GM12878 (cell line): Measurements from ENCODE around the gene HMBS. TPM values are rescaled to one million over a fixed set of nuclear protein-coding genes. Genes with fewer than 3 reads are reported as not detected.

Source experiments
- BCL11A ChIP-seq: IDR thresholded peaks from 2 replicates; pipeline ENCODE4 v1.6.1; 2011; ENCODE audit warnings: low read depth, low read length
- CREM ChIP-seq: IDR thresholded peaks from 2 replicates; pipeline ENCODE4 v1.6.1; 2014; ENCODE audit warnings: antibody characterized with exemption, low read depth
- E2F8 ChIP-seq: fragments of 450-650 bp; IDR thresholded peaks from 2 replicates; pipeline ENCODE4 v1.6.1; 2018; ENCODE audit warnings: mild to moderate bottlenecking, low read depth, moderate library complexity; ENCODE audit not compliant: partially characterized antibody
- KLF5 ChIP-seq: fragments of 450-650 bp; IDR thresholded peaks from 2 replicates; pipeline ENCODE4 v1.6.1; 2014; ENCODE audit warnings: mild to moderate bottlenecking; ENCODE audit not compliant: partially characterized antibody
- MEF2A ChIP-seq: IDR thresholded peaks from 2 replicates; pipeline ENCODE4 v1.6.1; 2011; ENCODE audit warnings: low read depth, mild to moderate bottlenecking, low read length, moderate library complexity; ENCODE audit not compliant: insufficient read depth
- NR2C2 ChIP-seq: IDR thresholded peaks from 2 replicates; pipeline ENCODE4 v1.6.1; 2011; ENCODE audit warnings: borderline replicate concordance, low read depth; ENCODE audit not compliant: control insufficient read depth, insufficient read length
- POLR2AphosphoS5 ChIP-seq: IDR thresholded peaks from 2 replicates; pipeline ENCODE4 v1.6.1; 2011; ENCODE audit warnings: mild to moderate bottlenecking, low read length, inconsistent platforms
- SP1 ChIP-seq: IDR thresholded peaks from one replicate; pipeline ENCODE4 v1.6.1; 2011; ENCODE audit warnings: low read depth, low read length
- SPI1 ChIP-seq: IDR thresholded peaks from 2 replicates; pipeline ENCODE4 v1.6.1; 2011; ENCODE audit warnings: low read depth, mild to moderate bottlenecking, low read length, moderate library complexity, borderline replicate concordance; ENCODE audit not compliant: insufficient read depth
- YY1 ChIP-seq: IDR thresholded peaks from 2 replicates; pipeline ENCODE4 v1.6.1; 2011; ENCODE audit warnings: low read depth, mild to moderate bottlenecking, low read length
- polyA plus RNA-seq, 11 experiments: library from polyadenylated mRNA; depleted of rRNA in 4 of 11; unstranded in 6 of 11; stranded (reverse) in 5 of 11; fragments of >200 nt; fragmentation: Nextera tagmentation in 4 of 11; fragmentation: Illumina TruSeq in 1 of 11; extraction: Ambion mirVana in 4 of 11; extraction: Trizol in 1 of 11; gene quantifications; 1 replicate in 1 of 11; 2 replicates in 10 of 11; pipeline versions ENCODE4 v1.2.1 to v1.2.3, GENCODE V29; 2011 to 2016; ENCODE audit warnings: inconsistent platforms in 2 of 11, missing spikeins in 2 of 11, low read depth in 1 of 11
- total RNA-seq, 4 experiments: library from RNA; depleted of rRNA in 3 of 4; stranded (reverse); fragments of >200 nt in 3 of 4; fragmentation: Illumina TruSeq in 1 of 4; extraction: Trizol in 1 of 4; gene quantifications; 2 replicates each; pipeline versions ENCODE4 v1.2.1 to v1.2.3, GENCODE V29; 2013 to 2021
- TF ChIP-seq, protein P1 (sequence below): IDR thresholded peaks from 2 replicates; pipeline ENCODE4 v1.6.1; 2012; ENCODE audit warnings: mild to moderate bottlenecking, low read depth, low read length
- TF ChIP-seq, protein P2 (sequence below): fragments of 450-650 bp; IDR thresholded peaks from 2 replicates; pipeline ENCODE4 v1.6.1; 2017; ENCODE audit warnings: mild to moderate bottlenecking
- TF ChIP-seq, protein P3 (sequence below): fragments of 450-650 bp; formaldehyde crosslinking; IDR thresholded peaks from 2 replicates; pipeline ENCODE4 v1.4.0; 2020; ENCODE audit warnings: mild to moderate bottlenecking, moderate library complexity
- TF ChIP-seq, protein P4 (sequence below), 3 experiments: IDR thresholded peaks in 2 of 3; conservative IDR thresholded peaks in 1 of 3; 2 replicates each; pipeline ENCODE4 v1.5.1; 2011; ENCODE audit warnings: low read depth in 3 of 3, low read length in 3 of 3, mild to moderate bottlenecking in 3 of 3, control low read depth in 2 of 3, moderate library complexity in 2 of 3, inconsistent platforms in 1 of 3, mixed read lengths in 1 of 3; ENCODE audit not compliant: control insufficient read depth in 2 of 3, insufficient read depth in 1 of 3; ENCODE audit errors: extremely low read depth in 1 of 3

Gene HMBS
- total and polyA plus RNA-seq, 10 of the 15 experiments (the other 5 are each of a cell fraction or from before 2014, with no cell fraction given): 17.7 to 96.7 (median 49.7) TPM

GRCh38 chr11:119057000-119057769 is 27.5 kb upstream of the HMBS start, which contains the start of gene HYOU1 (continued):
- TF ChIP-seq SPI1 (no peak), CREM (peak; percentile 72), SP1 (peak; percentile 66), E2F8 (no peak), KLF5 (peak; percentile 72), YY1 (0 out of 2 replicates have a peak, but pooled peaks have one; percentile 14), BCL11A (no peak), POLR2AphosphoS5 (peak; percentile 85), MEF2A (no peak), NR2C2 (no peak)
- TF ChIP-seq, protein P1, sequence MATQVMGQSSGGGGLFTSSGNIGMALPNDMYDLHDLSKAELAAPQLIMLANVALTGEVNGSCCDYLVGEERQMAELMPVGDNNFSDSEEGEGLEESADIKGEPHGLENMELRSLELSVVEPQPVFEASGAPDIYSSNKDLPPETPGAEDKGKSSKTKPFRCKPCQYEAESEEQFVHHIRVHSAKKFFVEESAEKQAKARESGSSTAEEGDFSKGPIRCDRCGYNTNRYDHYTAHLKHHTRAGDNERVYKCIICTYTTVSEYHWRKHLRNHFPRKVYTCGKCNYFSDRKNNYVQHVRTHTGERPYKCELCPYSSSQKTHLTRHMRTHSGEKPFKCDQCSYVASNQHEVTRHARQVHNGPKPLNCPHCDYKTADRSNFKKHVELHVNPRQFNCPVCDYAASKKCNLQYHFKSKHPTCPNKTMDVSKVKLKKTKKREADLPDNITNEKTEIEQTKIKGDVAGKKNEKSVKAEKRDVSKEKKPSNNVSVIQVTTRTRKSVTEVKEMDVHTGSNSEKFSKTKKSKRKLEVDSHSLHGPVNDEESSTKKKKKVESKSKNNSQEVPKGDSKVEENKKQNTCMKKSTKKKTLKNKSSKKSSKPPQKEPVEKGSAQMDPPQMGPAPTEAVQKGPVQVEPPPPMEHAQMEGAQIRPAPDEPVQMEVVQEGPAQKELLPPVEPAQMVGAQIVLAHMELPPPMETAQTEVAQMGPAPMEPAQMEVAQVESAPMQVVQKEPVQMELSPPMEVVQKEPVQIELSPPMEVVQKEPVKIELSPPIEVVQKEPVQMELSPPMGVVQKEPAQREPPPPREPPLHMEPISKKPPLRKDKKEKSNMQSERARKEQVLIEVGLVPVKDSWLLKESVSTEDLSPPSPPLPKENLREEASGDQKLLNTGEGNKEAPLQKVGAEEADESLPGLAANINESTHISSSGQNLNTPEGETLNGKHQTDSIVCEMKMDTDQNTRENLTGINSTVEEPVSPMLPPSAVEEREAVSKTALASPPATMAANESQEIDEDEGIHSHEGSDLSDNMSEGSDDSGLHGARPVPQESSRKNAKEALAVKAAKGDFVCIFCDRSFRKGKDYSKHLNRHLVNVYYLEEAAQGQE: no peak
- TF ChIP-seq, protein P2, sequence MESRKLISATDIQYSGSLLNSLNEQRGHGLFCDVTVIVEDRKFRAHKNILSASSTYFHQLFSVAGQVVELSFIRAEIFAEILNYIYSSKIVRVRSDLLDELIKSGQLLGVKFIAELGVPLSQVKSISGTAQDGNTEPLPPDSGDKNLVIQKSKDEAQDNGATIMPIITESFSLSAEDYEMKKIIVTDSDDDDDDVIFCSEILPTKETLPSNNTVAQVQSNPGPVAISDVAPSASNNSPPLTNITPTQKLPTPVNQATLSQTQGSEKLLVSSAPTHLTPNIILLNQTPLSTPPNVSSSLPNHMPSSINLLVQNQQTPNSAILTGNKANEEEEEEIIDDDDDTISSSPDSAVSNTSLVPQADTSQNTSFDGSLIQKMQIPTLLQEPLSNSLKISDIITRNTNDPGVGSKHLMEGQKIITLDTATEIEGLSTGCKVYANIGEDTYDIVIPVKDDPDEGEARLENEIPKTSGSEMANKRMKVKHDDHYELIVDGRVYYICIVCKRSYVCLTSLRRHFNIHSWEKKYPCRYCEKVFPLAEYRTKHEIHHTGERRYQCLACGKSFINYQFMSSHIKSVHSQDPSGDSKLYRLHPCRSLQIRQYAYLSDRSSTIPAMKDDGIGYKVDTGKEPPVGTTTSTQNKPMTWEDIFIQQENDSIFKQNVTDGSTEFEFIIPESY: no peak
- TF ChIP-seq, protein P3, sequence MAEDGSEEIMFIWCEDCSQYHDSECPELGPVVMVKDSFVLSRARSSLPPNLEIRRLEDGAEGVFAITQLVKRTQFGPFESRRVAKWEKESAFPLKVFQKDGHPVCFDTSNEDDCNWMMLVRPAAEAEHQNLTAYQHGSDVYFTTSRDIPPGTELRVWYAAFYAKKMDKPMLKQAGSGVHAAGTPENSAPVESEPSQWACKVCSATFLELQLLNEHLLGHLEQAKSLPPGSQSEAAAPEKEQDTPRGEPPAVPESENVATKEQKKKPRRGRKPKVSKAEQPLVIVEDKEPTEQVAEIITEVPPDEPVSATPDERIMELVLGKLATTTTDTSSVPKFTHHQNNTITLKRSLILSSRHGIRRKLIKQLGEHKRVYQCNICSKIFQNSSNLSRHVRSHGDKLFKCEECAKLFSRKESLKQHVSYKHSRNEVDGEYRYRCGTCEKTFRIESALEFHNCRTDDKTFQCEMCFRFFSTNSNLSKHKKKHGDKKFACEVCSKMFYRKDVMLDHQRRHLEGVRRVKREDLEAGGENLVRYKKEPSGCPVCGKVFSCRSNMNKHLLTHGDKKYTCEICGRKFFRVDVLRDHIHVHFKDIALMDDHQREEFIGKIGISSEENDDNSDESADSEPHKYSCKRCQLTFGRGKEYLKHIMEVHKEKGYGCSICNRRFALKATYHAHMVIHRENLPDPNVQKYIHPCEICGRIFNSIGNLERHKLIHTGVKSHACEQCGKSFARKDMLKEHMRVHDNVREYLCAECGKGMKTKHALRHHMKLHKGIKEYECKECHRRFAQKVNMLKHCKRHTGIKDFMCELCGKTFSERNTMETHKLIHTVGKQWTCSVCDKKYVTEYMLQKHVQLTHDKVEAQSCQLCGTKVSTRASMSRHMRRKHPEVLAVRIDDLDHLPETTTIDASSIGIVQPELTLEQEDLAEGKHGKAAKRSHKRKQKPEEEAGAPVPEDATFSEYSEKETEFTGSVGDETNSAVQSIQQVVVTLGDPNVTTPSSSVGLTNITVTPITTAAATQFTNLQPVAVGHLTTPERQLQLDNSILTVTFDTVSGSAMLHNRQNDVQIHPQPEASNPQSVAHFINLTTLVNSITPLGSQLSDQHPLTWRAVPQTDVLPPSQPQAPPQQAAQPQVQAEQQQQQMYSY (CRISPR knock-in tag): no peak
- TF ChIP-seq, protein P4, sequence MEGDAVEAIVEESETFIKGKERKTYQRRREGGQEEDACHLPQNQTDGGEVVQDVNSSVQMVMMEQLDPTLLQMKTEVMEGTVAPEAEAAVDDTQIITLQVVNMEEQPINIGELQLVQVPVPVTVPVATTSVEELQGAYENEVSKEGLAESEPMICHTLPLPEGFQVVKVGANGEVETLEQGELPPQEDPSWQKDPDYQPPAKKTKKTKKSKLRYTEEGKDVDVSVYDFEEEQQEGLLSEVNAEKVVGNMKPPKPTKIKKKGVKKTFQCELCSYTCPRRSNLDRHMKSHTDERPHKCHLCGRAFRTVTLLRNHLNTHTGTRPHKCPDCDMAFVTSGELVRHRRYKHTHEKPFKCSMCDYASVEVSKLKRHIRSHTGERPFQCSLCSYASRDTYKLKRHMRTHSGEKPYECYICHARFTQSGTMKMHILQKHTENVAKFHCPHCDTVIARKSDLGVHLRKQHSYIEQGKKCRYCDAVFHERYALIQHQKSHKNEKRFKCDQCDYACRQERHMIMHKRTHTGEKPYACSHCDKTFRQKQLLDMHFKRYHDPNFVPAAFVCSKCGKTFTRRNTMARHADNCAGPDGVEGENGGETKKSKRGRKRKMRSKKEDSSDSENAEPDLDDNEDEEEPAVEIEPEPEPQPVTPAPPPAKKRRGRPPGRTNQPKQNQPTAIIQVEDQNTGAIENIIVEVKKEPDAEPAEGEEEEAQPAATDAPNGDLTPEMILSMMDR (IDR thresholded peaks at IDR 0.05 in 2 of 3, conservative IDR thresholded peaks at IDR 0.05 in 1 of 3; ENCODE audit: control insufficient read depth in 2 of 3, extremely low read depth in 1 of 3, insufficient read depth in 1 of 3, low read depth in 3 of 3, low read length in 3 of 3): peak; percentile 17 to 26 (median 22); a peak in 2 of 6 replicates
